Measurements from ENCODE around the gene GJD3.

Gene GJD3

DNA sequence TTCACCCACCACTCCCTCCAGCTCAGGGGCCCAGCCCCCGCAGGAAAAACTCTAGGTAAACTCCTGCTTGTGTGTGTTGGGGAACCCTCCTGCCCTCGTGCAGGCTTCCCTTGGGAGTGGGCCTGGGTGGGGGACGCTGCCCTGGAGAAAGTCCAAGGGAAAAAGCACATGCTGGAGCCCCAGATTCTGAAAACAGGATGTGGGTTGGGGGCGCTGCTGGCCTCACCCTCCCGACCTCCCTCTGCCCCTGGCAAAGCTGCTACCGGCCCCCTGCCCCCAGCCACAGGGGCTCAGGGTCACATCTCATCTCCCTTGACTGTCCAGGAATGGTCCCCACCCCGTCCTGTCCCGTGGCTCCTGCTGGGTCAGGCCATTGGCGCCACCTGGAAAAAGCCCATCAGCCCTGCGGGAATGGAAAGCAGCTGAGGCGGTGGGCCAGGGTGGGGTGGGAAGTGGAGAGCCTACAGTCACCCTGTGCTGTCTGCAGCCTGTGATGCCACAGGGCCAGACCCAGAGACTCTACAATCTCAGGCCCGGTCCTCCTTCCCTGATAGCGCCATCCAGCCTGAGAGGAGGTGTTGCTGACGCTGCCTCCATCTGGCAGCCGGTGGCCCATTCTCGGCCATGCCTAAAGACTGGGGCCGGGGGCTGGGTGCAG, 2.5 kb upstream of the GJD3 start:
- no peak for DNase-seq

GRCh38 chr17:40366076-40366860, 1.7 kb upstream of the GJD3 start:
- no peak for DNase-seq

DNA sequence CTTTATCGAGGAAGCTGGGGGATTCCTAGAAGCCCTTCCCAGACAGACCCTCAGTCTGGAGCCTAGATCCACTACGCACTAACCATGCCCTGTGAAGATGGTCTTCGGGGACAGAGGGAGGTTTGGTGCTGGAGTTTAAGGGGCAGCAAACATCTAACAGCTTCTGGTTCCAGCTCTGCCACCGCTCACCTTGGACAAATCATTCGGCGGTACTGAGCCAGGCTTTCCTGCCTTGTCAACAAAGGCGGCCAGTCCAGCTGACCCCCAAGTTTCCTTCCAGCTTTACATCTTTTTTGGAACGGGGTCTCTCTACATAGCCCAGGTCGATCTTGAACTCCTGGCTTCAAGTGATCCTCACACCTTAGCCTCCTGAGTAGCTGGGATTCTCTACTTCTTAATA, 369 bp upstream of the GJD3 start:
- DNase-seq: no peak

- DNase-seq: peak; percentile 35
Measured at GRCh38 chr17:40363111-40363827, 1.3 kb downstream of the GJD3 start.

- peak; percentile 92 for DNase-seq
Measured at GRCh38 chr17:40362696-40363110, 1.8 kb downstream of the GJD3 start.

DNA sequence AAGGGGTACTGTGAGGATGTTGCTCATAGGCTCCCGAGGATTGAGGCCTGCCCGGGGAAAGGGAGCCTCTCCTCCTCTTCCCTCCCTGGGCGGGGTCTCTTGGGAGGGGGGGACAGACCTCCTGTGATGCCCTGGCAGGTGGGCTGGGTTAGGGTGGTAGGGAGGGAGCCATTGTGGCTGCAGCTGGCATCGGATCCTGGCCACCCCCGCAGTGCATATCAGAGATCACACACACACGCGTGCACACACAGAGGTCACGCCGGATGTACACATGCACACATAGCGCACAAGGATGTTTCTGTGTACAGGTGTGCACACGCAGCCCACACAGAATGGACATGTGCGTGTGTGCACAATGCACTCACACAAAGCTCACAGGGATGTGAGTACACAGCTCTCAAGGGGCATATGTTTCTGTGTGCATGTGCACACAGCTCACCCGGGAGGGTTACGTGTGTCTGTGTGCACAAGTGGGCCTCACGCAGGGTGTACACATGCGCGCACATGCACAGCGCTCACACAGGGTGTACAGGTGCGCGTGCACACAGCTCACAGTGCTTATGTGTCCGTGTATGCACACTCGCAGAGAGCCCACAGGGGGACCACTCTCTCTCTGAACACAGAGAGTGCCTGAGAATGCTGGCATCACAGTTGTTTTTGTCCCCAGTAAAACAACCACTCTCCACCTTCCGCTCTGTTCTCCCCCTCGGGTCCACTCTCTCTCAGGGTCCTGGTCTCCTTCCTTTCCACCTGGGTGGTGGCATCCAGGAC, 2.4 kb downstream of the GJD3 start:
- no peak for DNase-seq

DNA sequence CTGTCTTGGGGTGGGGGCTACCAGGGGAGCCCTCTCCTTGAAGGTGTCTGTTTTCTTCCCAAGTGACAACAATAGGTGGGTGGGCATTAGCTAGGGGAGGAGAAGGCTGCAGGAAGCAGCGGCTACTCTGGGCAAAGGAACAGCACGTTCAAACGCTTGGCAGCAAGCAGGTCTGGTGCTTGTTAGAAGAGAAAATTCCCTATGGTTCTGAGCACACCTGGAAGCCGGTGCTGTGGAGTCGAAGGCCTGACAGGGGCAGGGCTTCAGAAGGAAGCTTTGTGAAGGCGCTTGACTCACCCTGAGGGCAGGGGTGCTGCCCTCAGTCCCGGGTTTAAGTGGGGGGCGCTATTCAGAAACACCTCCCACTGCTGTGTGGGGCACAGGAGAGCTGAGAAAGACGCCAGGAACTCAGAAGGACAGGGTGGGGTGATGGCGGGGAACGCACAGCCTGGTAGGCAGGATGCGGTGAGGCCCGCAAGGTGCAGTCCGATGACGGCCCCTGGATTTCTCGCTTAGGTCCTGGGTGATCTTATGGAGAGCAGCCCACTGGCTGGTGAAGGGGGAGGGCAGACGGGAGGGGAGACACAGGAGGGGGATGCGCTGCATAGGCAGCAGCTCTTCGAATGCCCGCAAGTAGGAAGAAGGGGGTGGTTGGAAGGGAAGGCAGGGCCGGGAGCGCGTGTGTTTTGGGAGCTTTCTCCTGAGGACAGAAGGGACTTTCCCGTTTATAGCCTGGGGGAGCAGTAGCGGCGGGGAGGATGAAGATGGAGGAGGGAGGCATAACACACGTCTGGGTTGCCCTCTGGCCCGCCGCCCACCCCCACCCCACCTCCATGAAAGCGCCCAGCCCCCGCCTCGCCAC, 3.2 kb downstream of the GJD3 start:
- no peak for DNase-seq

DNA sequence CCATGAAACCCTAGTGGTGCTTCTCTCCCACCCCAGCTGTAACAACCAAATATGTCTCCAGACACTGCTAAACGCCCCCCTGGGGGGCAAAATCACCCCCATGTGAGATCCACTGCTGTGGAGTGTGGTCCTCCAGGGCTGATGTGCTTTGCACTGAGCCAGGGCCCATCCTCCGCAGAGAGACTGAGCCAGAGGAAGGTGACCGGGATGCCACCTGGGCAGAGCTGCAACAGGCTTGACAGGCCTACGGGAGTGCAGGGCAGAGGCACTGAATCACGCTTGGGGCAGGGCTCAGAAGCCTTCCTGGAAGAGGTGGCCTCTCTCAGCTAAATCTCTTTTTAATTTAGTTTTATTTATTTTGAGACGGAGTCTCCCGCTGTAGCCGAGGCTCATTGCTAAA, 4.4 kb downstream of the GJD3 start:
- DNase-seq: no peak

- DNase-seq: peak; percentile 93
Measured at GRCh38 chr17:40358323-40359038, 6.1 kb downstream of the GJD3 start.

GRCh38 chr17:40356990-40357881, 7.3 kb downstream of the GJD3 start:
- no peak for DNase-seq

- no peak for DNase-seq
Measured at GRCh38 chr17:40355804-40356758, 8.5 kb downstream of the GJD3 start.

GRCh38 chr17:40355123-40355803, 9.3 kb downstream of the GJD3 start:
- peak; percentile 81 for DNase-seq

GRCh38 chr17:40354221-40355122, 10.1 kb downstream of the GJD3 start:
- no peak for DNase-seq

GRCh38 chr17:40352779-40353394, 11.7 kb downstream of the GJD3 start:
- DNase-seq: no peak

- DNase-seq: no peak
Measured at GRCh38 chr17:40352237-40352778, 12.2 kb downstream of the GJD3 start.
